GM12865 (cell line): ENCODE data around the gene CRB2.

Experiments used
- DNase-seq: peaks from one replicate; pipeline ENCODE4 v3.0.0; 2010; ENCODE audit warnings: low read depth
- H3K4me3 ChIP-seq: 2 replicates; pipeline ENCODE4 v1.5.1; 2011; ENCODE audit warnings: mild to moderate bottlenecking, low read depth, low read length, control low read depth
- TF ChIP-seq, protein P1 (sequence below): IDR thresholded peaks from 2 replicates; pipeline ENCODE4 v1.5.1; 2011; ENCODE audit warnings: low read length, control low read depth, low read depth, inconsistent platforms; ENCODE audit not compliant: insufficient read depth; ENCODE audit errors: missing control alignments

CRB2 gene

DNA sequence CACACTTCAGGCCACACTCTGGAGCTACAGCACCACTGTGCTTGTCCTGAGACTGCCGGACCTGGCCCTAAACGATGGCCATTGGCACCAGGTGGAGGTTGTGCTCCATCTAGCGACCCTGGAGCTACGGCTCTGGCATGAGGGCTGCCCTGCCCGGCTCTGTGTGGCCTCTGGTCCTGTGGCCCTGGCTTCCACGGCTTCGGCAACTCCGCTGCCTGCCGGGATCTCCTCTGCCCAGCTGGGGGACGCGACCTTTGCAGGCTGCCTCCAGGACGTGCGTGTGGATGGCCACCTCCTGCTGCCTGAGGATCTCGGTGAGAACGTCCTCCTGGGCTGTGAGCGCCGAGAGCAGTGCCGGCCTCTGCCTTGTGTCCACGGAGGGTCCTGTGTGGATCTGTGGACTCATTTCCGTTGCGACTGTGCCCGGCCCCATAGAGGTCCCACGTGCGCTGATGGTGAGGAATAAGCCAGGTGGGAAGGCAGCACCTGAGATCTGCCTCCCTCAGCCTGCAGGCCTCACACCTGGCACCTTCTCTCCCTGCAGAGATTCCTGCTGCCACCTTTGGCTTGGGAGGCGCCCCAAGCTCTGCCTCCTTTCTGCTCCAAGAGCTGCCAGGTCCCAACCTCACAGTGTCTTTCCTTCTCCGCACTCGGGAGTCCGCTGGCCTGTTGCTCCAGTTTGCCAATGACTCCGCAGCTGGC is 14.7 kb downstream of the CRB2 start:
- no peak for DNase-seq
- TF ChIP-seq, protein P1, sequence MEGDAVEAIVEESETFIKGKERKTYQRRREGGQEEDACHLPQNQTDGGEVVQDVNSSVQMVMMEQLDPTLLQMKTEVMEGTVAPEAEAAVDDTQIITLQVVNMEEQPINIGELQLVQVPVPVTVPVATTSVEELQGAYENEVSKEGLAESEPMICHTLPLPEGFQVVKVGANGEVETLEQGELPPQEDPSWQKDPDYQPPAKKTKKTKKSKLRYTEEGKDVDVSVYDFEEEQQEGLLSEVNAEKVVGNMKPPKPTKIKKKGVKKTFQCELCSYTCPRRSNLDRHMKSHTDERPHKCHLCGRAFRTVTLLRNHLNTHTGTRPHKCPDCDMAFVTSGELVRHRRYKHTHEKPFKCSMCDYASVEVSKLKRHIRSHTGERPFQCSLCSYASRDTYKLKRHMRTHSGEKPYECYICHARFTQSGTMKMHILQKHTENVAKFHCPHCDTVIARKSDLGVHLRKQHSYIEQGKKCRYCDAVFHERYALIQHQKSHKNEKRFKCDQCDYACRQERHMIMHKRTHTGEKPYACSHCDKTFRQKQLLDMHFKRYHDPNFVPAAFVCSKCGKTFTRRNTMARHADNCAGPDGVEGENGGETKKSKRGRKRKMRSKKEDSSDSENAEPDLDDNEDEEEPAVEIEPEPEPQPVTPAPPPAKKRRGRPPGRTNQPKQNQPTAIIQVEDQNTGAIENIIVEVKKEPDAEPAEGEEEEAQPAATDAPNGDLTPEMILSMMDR = no peak

DNA sequence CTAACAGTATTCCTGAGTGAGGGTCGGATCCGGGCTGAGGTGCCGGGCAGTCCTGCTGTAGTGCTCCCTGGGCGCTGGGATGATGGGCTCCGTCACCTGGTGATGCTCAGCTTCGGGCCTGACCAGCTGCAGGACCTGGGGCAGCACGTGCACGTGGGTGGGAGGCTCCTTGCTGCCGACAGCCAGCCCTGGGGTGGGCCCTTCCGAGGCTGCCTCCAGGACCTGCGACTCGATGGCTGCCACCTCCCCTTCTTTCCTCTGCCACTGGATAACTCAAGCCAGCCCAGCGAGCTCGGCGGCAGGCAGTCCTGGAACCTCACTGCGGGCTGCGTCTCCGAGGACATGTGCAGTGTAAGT is 15.2 kb downstream of the CRB2 start:
- TF ChIP-seq, protein P1 = no peak
- DNase-seq = no peak
- H3K4me3 ChIP-seq = no peak overlapping the region

More for the DNA sequence above, 14.7 kb downstream of the CRB2 start:
- H3K4me3 ChIP-seq = no peak overlapping the region

DNA sequence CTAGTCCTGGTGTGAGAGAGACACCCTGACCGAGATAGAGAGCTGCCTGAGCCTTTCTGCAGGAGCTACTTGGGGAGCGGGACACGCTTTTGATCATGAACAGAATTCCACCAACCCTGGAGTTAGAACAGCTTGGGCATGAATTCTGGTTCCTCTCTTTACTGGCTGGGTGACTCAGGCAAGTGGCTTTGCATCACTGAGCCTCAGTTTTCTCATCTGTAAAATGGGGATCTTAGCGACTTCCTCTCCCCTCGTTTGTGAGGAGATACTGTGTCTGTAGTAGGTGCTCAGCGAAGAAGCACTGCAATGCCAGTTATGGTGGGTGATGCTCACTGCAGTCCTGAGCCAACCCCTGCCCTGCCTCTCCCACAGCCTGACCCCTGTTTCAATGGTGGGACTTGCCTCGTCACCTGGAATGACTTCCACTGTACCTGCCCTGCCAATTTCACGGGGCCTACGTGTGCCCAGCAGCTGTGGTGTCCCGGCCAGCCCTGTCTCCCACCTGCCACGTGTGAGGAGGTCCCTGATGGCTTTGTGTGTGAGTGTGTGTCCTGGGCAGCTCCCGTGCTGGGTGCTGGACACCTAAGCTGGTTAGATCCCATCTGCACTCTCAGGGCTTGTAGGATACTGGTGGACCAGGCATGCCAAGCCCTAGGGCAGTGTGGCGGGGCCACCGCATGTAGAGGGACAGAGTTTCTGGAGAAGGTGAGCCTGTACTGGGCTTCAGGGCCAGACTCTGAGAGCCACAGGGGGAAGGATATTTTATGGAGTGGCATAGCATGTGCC is 16.0 kb downstream of the CRB2 start:
- no peak for DNase-seq
- no peak overlapping the region for H3K4me3 ChIP-seq
- TF ChIP-seq, protein P1 = no peak

DNA sequence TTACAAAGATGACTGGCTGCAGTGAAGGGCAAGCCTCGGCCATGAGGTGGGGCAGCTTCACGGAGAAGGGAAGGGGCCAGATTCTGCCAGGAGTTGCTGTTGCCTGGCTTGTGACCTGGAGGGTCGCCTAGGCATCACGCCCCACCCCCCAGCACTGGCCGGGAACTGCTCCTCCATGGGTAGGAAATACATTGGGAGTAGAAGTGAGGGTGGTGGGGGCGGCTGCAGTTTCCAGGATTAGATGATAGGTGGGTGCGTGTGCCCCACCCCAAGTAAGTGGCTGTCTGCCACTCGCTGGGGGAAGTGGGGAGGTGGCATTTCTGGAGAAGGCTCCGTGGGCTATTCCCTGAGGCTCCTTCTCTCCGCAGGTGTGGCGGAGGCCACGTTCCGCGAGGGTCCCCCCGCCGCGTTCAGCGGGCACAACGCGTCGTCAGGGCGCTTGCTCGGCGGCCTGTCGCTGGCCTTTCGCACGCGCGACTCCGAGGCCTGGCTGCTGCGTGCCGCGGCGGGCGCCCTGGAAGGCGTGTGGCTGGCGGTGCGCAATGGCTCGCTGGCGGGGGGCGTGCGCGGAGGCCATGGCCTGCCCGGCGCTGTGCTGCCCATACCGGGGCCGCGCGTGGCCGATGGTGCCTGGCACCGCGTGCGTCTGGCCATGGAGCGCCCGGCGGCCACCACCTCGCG is 16.9 kb downstream of the CRB2 start:
- DNase-seq = no peak
- TF ChIP-seq, protein P1 = no peak
- H3K4me3 ChIP-seq = no peak overlapping the region

DNA sequence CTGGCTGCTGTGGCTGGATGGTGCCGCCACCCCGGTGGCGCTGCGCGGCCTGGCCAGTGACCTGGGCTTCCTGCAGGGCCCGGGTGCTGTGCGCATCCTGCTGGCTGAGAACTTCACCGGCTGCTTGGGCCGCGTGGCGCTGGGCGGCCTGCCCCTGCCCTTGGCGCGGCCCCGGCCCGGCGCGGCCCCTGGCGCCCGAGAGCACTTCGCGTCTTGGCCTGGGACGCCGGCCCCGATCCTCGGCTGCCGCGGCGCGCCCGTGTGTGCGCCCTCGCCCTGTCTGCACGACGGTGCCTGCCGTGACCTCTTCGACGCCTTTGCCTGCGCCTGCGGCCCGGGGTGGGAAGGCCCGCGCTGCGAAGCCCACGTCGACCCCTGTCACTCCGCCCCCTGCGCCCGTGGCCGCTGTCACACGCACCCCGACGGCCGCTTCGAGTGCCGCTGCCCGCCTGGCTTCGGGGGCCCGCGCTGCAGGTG is 17.5 kb downstream of the CRB2 start:
- DNase-seq = no peak
- TF ChIP-seq, protein P1 = no peak
- no peak overlapping the region for H3K4me3 ChIP-seq

DNA sequence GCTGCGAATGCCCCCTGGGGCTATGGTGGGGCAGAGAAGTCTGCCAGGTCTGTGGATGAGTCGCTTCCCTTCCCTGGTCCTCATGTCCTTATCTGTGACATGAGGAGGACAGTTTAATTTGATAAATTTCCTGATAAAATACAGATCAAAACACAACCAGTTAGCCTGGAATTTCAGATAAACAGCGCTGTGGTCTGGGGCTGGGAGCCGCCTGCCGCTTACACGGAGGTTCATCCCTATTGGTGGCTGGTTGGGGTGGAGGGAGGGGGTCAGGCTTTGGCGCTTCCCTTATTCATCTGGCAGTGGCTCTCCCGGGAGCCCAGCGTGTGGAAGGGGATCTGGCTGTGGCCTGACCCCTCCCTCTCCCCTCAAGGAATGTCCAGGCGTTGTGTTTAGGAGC is 17.9 kb downstream of the CRB2 start:
- TF ChIP-seq, protein P1 = no peak
- no peak overlapping the region for H3K4me3 ChIP-seq
- no peak for DNase-seq
